HEK293T (cell line): Measurements from ENCODE around the gene TLX2.

ENCODE experiments used
- BHLHE40 ChIP-seq: fragments of 450-650 bp; IDR thresholded peaks from 2 replicates; pipeline ENCODE4 v1.6.1; 2016; ENCODE audit warnings: mild to moderate bottlenecking, moderate library complexity, borderline replicate concordance
- CTBP1 ChIP-seq: fragments of 450-650 bp; IDR thresholded peaks from 2 replicates; pipeline ENCODE4 v1.6.1; 2016; ENCODE audit warnings: borderline replicate concordance
- FOXA1 ChIP-seq: fragments of 450-650 bp; IDR thresholded peaks from 2 replicates; pipeline ENCODE4 v1.6.1; 2016; ENCODE audit warnings: mild to moderate bottlenecking
- FOXK2 ChIP-seq: fragments of 450-650 bp; IDR thresholded peaks from 2 replicates; pipeline ENCODE4 v1.6.1; 2016; ENCODE audit warnings: mild to moderate bottlenecking
- FOXM1 ChIP-seq: fragments of 450-650 bp; IDR thresholded peaks from 2 replicates; pipeline ENCODE4 v1.6.1; 2017; ENCODE audit warnings: mild to moderate bottlenecking, borderline replicate concordance
- NFRKB ChIP-seq: fragments of 450-650 bp; IDR thresholded peaks from 2 replicates; pipeline ENCODE4 v1.6.1; 2016; ENCODE audit warnings: mild to moderate bottlenecking, moderate library complexity
- SP1 ChIP-seq: fragments of 450-650 bp; IDR thresholded peaks from 2 replicates; pipeline ENCODE4 v1.6.1; 2017
- SUZ12 ChIP-seq: fragments of 450-650 bp; IDR thresholded peaks from 2 replicates; pipeline ENCODE4 v1.6.1; 2016; ENCODE audit warnings: mild to moderate bottlenecking
- TARDBP ChIP-seq: fragments of 450-650 bp; IDR thresholded peaks from 2 replicates; pipeline ENCODE4 v1.6.1; 2016

- TF ChIP-seq TARDBP (no peak), SP1 (no peak), NFRKB (no peak), BHLHE40 (no peak), FOXK2 (no peak), SUZ12 (no peak), CTBP1 (no peak), FOXM1 (no peak), FOXA1 (no peak)
Observed at GRCh38 chr2:74526649-74527230, 12.5 kb downstream of the TLX2 start.
